VCaP (cell line): ENCODE results near the gene RNF113B.
A peak's percentile ranks its signal among the peaks of the same experiment; 100 is the strongest.

Source experiments
- H3K27ac ChIP-seq: fragments of 450-650 bp; 2 replicates; pipeline ENCODE4 v1.5.1; 2017
- CTCF ChIP-seq: fragments of 450-650 bp; conservative IDR thresholded peaks from 2 replicates; pipeline ENCODE4 v1.5.1; 2017; ENCODE audit warnings: mild to moderate bottlenecking, moderate library complexity

Gene RNF113B

GRCh38 chr13:98158172-98158899 is 18.7 kb downstream of the RNF113B start:
- no peak overlapping the region for H3K27ac ChIP-seq
- no peak for TF ChIP-seq CTCF

DNA sequence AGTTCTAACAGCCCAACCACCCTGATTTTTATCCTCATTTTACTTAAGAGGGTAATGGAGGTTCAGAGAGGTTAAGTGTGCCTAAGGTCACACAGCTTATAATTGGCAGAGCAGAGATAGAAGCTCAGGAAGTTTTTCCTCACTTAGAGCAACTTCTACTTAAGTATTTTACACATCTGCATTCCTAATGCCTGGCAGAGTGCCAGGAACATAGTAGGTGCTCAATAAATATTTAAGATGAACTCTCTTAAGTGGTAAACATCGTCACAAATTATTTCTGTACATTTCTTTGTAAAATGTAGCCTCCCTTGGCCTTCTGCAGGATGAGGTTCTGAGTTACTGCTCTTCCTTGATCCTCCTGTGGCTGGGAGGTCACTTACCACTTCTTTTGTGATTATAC is 19.5 kb downstream of the RNF113B start:
- no peak overlapping the region for H3K27ac ChIP-seq
- no peak for TF ChIP-seq CTCF

- H3K27ac ChIP-seq, result no peak overlapping the region
- TF ChIP-seq CTCF, result no peak
These were observed 19.9 kb downstream of the RNF113B start for GRCh38 chr13:98157188-98157587.

DNA sequence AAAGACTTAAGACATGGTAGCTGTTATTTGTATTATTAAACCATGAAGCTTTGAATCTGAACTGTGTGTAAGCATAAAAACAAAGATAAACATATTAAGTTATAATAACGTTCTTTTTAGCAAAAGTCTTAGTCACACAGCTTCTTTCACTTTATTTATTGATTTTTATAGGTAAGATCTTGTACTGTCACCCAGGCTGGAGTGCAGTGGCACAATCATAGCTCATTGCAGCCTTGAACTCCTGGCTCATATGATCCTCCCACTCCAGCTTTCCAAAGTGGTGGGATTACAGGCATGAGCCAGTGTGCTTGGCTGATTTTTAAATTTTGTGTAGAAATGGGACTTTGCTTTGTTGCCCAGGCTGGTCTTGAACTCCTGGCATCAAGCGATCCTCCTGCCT is 20.8 kb downstream of the RNF113B start:
- peak overlapping the region; percentile 8; the same call in 1 of the 2 replicates for H3K27ac ChIP-seq
- TF ChIP-seq CTCF, result no peak

DNA sequence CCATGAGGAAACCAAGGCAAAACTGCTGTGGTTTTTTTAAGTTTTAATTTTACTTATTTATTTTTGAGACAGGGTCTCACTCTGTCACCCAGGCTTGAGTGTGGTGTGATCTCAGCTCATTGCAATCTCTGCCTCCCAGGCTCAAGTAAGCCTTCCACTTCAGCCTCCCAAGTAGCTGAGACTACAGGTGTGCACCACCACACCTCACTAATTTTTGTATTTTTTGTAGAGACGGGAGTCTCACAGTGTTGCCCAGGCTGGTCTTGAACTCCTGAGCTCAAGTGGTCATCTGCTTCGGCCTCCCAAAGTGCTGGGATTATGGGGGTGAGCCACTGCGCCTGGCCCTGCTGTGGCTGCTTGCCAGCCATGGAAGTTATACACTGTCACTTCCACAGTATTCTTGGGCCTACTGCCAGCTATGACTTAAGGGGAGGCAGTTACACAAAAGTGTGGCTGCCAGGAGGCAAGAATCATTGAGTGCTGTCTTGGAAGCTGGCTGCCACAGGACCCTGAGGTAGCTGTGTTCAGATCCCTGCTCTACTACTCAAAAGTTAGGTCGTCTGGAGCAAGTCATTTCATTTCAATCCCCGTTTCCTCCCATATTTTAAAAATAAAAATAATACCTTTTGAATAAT is 21.5 kb downstream of the RNF113B start:
- no peak for TF ChIP-seq CTCF
- H3K27ac ChIP-seq, result peak overlapping the region; percentile 8; the same call in 1 of the 2 replicates

- H3K27ac ChIP-seq, result no peak overlapping the region
- no peak for TF ChIP-seq CTCF
These were observed 26.1 kb downstream of the RNF113B start for GRCh38 chr13:98150832-98151479.

- H3K27ac ChIP-seq, result no peak overlapping the region
- peak; percentile 22; the same call in 1 of the 2 replicates for TF ChIP-seq CTCF
These were observed 29.5 kb downstream of the RNF113B start for GRCh38 chr13:98147521-98147920.
